ENCODE measurements around the gene PPP2R5C. TPM values are rescaled to one million over a fixed set of nuclear protein-coding genes. Genes with fewer than 3 reads are reported as not detected.

The PPP2R5C gene
- total and polyA plus RNA-seq, 8 donors: 103 to 176 (median 112) TPM

GRCh38 chr14:101959277-101959676, 197.8 kb downstream of the PPP2R5C start:
- no peak for TF ChIP-seq CTCF (IDR thresholded peaks at IDR 0.05)
- Histone ChIP-seq H3K4me1 (peaks cover 4 to 16% of the 10 kb centered on the region in 2 donors), H3K27ac (no peak overlapping the region), H3K9me3 (no peaks in the 10 kb centered on the region), H3K4me3 (no peak overlapping the region), H3K36me3 (no peaks in the 10 kb centered on the region), H3K27me3 (no peaks in the 10 kb centered on the region)
- no peak for DNase-seq
- ATAC-seq: no peak
- intact Hi-C loops (cut with DNase I): loop anchor here in 1 of 2 donors (10.0 kb wide), 1 partner anchor 184 kb away; no protein-coding TSS in a partner anchor

GRCh38 chr14:101960225-101960624, 198.7 kb downstream of the PPP2R5C start:
- no peak overlapping the region for H3K4me3 ChIP-seq
- H3K36me3 ChIP-seq: no peaks in the 10 kb centered on the region
- ATAC-seq (no peak), DNase-seq (no peak)
- H3K27ac ChIP-seq: no peak overlapping the region
- H3K9me3 ChIP-seq: no peaks in the 10 kb centered on the region
- no peaks in the 10 kb centered on the region for H3K27me3 ChIP-seq
- peak in 1 of 2 donors; percentile 34 for TF ChIP-seq CTCF (IDR thresholded peaks at IDR 0.05)
- intact Hi-C loops (cut with DNase I): no loop called here
- H3K4me1 ChIP-seq: peaks cover 4 to 16% of the 10 kb centered on the region in 2 donors

GRCh38 chr14:101961011-101961721, 199.7 kb downstream of the PPP2R5C start:
- Histone ChIP-seq H3K9me3 (no peaks in the 10 kb centered on the region), H3K27me3 (no peaks in the 10 kb centered on the region), H3K36me3 (no peaks in the 10 kb centered on the region), H3K4me1 (peaks cover 9 to 23% of the 10 kb centered on the region in 2 donors), H3K27ac (no peak overlapping the region), H3K4me3 (no peak overlapping the region)
- intact Hi-C loops (cut with DNase I): no loop called here
- TF ChIP-seq CTCF (IDR thresholded peaks at IDR 0.05): peak; percentile 72 to 79
- ATAC-seq (peak; percentile 46), DNase-seq (peak; percentile 63 to 87 (median 81))

GRCh38 chr14:101961746-101962502, 200.4 kb downstream of the PPP2R5C start:
- no peak for ATAC-seq
- no peaks in the 10 kb centered on the region for H3K36me3 ChIP-seq
- no peak for DNase-seq
- no peak overlapping the region for H3K4me3 ChIP-seq
- no peak overlapping the region for H3K27ac ChIP-seq
- TF ChIP-seq CTCF (IDR thresholded peaks at IDR 0.05): no peak
- no peaks in the 10 kb centered on the region for H3K9me3 ChIP-seq
- peaks cover 15 to 30% of the 10 kb centered on the region in 2 donors for H3K4me1 ChIP-seq
- intact Hi-C loops (cut with DNase I): no loop called here
- H3K27me3 ChIP-seq: no peaks in the 10 kb centered on the region

GRCh38 chr14:101962503-101962874, 201.0 kb downstream of the PPP2R5C start:
- Histone ChIP-seq H3K4me1 (peaks cover 15 to 36% of the 10 kb centered on the region in 2 donors), H3K27ac (no peak overlapping the region), H3K36me3 (no peaks in the 10 kb centered on the region), H3K27me3 (no peaks in the 10 kb centered on the region), H3K4me3 (no peak overlapping the region), H3K9me3 (no peaks in the 10 kb centered on the region)
- DNase-seq (peak in 2 of 4 donors; percentile 58 to 71), ATAC-seq (peak; percentile 2)
- TF ChIP-seq CTCF (IDR thresholded peaks at IDR 0.05): no peak
- intact Hi-C loops (cut with DNase I): no loop called here

Data from left lung (tissue), 10 donors.